HUES64 (cell line): ENCODE data around the gene RBM38.
"Not testable (repeated sequence)": the region's sequence is repeated elsewhere in the genome, so short reads cannot be mapped to it uniquely, and the experiment has no call there.

Experiments
- H3K27ac ChIP-seq: 2 replicates; pipeline ENCODE4 v1.7.0; 2013; ENCODE audit warnings: low read depth, low read length, inconsistent platforms
- H3K27me3 ChIP-seq: 2 replicates; pipeline ENCODE4 v1.6.1; 2013; ENCODE audit warnings: mild to moderate bottlenecking, low read length; ENCODE audit not compliant: insufficient read depth
- H3K36me3 ChIP-seq: 2 replicates; pipeline ENCODE4 v1.6.1; 2013; ENCODE audit warnings: mild to moderate bottlenecking, low read length; ENCODE audit not compliant: insufficient read depth
- H3K4me1 ChIP-seq: 2 replicates; pipeline ENCODE4 v1.6.1; 2013; ENCODE audit warnings: mild to moderate bottlenecking, low read length, moderate library complexity; ENCODE audit not compliant: insufficient read depth
- H3K4me3 ChIP-seq: 2 replicates; pipeline ENCODE4 v1.5.1; 2013; ENCODE audit warnings: mild to moderate bottlenecking, low read length, moderate library complexity
- H3K9ac ChIP-seq: 2 replicates; pipeline ENCODE4 v1.6.1; 2013; ENCODE audit warnings: mild to moderate bottlenecking, low read depth, low read length
- H3K9me3 ChIP-seq: 2 replicates; pipeline ENCODE4 v1.6.1; 2013; ENCODE audit warnings: low read depth, low read length; ENCODE audit not compliant: insufficient read depth
- WGBS: fragments of 150-250, 120-280 bp; methylation state at CpG from one replicate; pipeline ENCODE4 v1.1.7; 2013; ENCODE audit warnings: missing lambda C conversion rate; 5-methylcytosine and 5-hydroxymethylcytosine counted together

Gene RBM38

DNA sequence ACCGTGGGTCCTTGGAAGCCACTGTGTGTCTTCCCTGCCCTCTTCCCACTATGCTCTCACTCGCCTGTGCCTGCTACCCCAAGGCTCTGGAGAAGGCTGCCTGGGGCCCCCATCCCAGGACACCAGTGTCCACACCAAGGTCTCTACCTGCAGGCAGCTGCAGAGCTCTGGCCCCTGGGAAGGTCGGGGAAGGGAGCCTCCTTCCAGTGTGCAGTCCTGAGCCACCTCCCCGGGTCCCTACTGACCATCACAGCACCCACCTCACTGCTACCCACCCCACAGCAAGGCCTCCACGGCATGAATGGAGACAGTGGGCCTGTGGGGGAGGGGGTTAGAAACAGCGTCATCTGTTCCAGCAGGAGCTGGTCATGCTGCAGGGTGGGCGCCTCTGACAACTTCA lies 35.6 kb downstream of the RBM38 start:
- 93% methylated on average over 6 of the region's 7 CpGs for WGBS
- no peak overlapping the region for H3K9ac ChIP-seq
- no peak overlapping the region for H3K4me3 ChIP-seq
- H3K4me1 ChIP-seq, result peaks cover 6% of the 10 kb centered on the region; the same call in 1 of the 2 replicates
- no peaks in the 10 kb centered on the region for H3K36me3 ChIP-seq
- no peaks in the 10 kb centered on the region for H3K9me3 ChIP-seq
- H3K27me3 ChIP-seq, result no peaks in the 10 kb centered on the region
- H3K27ac ChIP-seq, result no peak overlapping the region

DNA sequence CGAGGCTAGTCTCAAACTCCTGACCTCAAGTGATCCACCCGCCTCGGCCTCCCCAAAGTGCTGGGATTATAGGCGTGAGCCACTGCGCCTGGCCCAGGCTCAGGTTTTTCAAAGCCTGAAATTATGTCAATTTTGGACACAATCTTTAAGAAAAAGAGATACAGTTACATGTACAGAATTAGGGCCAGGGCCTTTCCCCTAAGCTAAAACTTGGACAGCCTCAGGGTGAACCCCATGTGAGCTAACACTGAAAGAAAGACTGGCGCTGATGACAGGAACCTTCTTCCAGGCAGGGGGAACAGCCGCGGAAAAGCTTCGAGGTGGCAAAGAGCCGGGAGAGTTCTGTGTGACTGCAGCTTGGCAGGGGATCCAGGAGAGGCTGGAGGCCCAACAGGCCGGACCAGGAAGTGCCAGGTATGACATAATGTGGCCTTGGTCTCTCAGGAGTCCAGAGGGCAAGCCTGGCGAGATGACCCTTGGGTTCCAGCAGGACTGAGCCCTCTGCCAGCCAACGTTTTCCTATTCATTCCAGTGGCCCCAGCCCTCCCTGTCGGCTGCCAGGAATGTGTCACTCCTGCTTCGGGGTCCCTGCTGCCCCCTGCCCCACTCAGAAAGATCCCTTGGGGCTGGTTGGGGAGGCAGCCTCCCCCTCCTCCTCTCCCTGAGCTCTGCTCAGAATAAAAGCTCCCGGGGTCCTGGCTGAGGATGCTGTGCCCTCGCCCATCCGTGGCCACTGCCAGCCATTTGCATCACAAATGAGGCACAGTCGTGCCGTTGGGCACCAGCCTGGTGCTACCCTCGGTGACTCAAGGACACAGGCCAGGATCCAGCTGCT lies 37.3 kb downstream of the RBM38 start:
- Histone ChIP-seq H3K36me3 (no peaks in the 10 kb centered on the region), H3K4me1 (peaks cover 6% of the 10 kb centered on the region; the same call in 1 of the 2 replicates), H3K27me3 (no peaks in the 10 kb centered on the region), H3K9ac (no peak overlapping the region), H3K9me3 (no peaks in the 10 kb centered on the region), H3K27ac (no peak overlapping the region), H3K4me3 (no peak overlapping the region)
- WGBS, result 70% methylated on average over 21 of the region's 21 CpGs

DNA sequence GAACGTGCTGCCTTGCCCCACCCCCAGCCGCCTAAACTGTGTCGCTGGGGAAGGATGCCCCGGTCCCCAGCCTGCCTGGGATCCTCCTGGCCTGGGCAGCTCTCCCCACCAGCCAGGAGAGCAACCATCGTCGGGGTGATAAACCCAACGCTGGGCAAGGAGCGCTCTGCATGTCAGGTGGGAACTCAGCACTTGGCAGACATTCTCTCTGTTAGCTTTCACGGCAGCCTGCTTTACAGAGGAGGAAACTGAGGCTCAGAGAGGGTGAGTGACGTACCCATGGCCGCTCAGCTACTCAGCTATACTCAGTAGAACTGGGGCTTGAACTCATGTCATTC lies 37.9 kb downstream of the RBM38 start:
- no peak overlapping the region for H3K9ac ChIP-seq
- H3K36me3 ChIP-seq, result no peaks in the 10 kb centered on the region
- H3K27me3 ChIP-seq, result no peaks in the 10 kb centered on the region
- 78% methylated on average over 11 of the region's 11 CpGs for WGBS
- H3K4me3 ChIP-seq, result no peak overlapping the region
- H3K9me3 ChIP-seq, result no peaks in the 10 kb centered on the region
- H3K4me1 ChIP-seq, result peaks cover 6% of the 10 kb centered on the region; the same call in 1 of the 2 replicates
- no peak overlapping the region for H3K27ac ChIP-seq

DNA sequence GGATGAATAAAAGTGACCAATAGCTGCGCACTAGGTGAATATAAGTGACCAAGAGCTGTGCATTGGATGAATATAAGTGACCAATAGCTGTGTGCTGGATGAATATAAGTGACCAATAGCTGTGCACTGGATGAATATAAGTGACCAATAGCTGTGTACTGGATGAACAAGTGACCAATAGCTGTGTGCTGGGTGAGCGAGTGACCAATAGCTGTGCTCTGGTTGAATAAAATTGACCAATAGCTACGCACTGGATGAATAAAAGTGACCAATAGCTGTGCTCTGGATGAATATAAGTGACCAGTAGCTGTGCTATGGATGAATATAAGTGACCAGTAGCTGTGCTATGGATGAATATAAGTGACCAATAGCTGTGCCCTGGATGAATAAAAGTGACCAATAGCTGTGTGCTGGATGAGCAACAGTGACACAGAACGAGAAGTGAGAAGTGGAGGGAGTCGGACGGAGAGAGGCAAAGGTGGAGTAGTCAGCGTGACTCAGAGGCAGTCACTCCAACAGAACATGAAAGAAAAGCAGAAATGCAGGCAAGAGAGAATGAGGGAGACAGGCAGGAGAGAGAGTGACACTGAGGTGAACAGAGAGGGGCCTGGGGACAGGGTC lies 38.5 kb downstream of the RBM38 start:
- Histone ChIP-seq H3K36me3 (no peaks in the 10 kb centered on the region), H3K4me3 (no peak overlapping the region), H3K9ac (no peak overlapping the region), H3K4me1 (peaks cover 6% of the 10 kb centered on the region; the same call in 1 of the 2 replicates), H3K9me3 (no peaks in the 10 kb centered on the region), H3K27me3 (no peaks in the 10 kb centered on the region), H3K27ac (no peak overlapping the region)
- 92% methylated on average over 7 of the region's 7 CpGs for WGBS

DNA sequence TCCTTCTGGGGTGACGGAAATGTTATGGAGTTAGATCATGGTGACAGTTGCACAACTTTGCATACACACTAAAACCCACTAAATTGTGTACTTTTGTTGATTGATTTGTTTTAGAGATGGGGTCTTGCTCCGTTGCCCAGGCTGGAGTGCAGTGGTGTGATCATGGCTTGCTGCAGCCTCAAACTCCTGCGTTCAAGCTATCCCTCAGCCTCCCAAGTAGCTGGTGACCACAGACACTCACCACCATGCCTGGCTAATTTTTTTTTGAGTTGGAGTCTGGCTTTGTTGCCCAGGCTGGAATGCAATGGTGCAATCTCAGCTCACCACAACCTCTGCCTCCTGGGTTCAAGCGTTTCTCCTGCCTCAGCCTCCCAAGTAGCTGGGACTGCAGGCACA lies 39.0 kb downstream of the RBM38 start:
- not testable (repeated sequence) for H3K4me1 ChIP-seq, H3K27ac ChIP-seq, H3K9ac ChIP-seq, H3K4me3 ChIP-seq, H3K9me3 ChIP-seq, H3K27me3 ChIP-seq, H3K36me3 ChIP-seq
- 91% methylated on average over 3 of the region's 4 CpGs for WGBS

DNA sequence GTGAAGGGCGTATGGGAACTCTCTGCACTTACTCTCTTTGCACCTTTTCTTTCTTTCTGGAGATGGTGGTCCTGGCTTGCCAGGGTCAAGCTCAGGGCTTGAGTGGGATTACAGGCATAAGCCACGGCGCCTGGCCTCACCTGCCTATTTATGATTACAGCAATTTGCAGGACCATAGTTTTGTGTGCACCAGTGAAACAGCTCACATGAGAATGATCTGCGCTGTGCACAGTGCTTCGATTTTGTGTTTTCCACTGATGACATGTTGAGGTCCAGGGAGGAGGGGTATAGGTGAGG lies 40.3 kb downstream of the RBM38 start:
- Histone ChIP-seq H3K4me1 (no peaks in the 10 kb centered on the region; the same call in 1 of the 2 replicates), H3K36me3 (no peaks in the 10 kb centered on the region), H3K9ac (no peak overlapping the region), H3K27ac (no peak overlapping the region), H3K4me3 (no peak overlapping the region), H3K9me3 (no peaks in the 10 kb centered on the region), H3K27me3 (no peaks in the 10 kb centered on the region)
- WGBS, result 84% methylated on average over 5 of the region's 5 CpGs

DNA sequence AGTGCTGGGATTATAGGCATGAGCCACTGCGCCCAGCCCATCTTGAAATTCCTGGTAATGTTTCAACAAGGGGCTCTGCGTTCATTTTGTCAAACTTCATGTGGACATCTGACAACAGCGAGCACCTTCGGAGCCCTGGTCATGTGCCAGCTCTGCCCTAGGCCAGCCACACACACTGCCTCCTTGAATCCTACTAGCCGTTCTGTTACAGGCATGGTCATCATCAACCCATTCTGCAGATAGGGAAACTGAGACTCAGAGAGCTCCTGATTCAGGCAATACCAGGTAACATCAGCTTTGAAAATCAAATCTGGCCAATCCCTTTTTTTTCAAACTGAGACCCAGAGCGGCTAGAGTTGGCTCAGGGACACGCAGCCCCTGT lies 41.3 kb downstream of the RBM38 start:
- Histone ChIP-seq H3K27me3 (no peaks in the 10 kb centered on the region), H3K36me3 (no peaks in the 10 kb centered on the region), H3K27ac (no peak overlapping the region), H3K9me3 (no peaks in the 10 kb centered on the region), H3K4me1 (no peaks in the 10 kb centered on the region; the same call in 1 of the 2 replicates), H3K4me3 (no peak overlapping the region), H3K9ac (no peak overlapping the region)
- WGBS, result 93% methylated on average over 7 of the region's 7 CpGs

DNA sequence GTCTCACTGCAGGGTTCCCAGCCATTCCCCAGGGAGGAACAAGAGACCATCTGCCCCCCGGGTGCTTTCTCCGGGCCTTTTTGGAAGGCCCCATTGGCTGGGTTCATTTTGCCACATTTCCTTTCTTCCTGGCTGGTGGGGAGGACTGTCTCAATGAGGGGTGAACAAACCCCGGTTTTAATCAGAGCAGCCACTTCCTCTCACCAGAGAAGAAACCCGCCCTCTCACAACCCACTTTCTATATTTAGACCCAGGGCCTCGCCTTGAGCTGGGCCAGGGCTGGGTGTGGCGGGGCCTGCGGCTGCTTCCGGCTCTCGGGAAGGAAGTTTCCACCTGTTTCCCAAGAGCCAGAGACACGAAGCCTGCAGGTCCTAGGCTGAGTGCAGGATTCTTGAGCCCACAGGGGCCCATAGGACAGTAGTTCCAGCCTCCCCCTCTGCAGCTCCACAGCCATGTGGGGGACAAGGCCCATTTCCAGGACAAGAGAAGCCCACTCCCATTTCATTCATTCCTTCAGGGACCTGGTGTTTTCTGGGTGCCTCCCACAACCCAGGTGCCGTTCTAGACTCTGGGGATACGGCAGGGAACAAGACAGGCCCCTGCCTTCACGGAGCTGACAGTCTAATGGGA lies 41.8 kb downstream of the RBM38 start:
- Histone ChIP-seq H3K27me3 (no peaks in the 10 kb centered on the region), H3K9ac (no peak overlapping the region), H3K9me3 (no peaks in the 10 kb centered on the region), H3K27ac (no peak overlapping the region), H3K4me3 (no peak overlapping the region), H3K36me3 (no peaks in the 10 kb centered on the region), H3K4me1 (no peaks in the 10 kb centered on the region; the same call in 1 of the 2 replicates)
- WGBS, result 86% methylated on average over 12 of the region's 13 CpGs

DNA sequence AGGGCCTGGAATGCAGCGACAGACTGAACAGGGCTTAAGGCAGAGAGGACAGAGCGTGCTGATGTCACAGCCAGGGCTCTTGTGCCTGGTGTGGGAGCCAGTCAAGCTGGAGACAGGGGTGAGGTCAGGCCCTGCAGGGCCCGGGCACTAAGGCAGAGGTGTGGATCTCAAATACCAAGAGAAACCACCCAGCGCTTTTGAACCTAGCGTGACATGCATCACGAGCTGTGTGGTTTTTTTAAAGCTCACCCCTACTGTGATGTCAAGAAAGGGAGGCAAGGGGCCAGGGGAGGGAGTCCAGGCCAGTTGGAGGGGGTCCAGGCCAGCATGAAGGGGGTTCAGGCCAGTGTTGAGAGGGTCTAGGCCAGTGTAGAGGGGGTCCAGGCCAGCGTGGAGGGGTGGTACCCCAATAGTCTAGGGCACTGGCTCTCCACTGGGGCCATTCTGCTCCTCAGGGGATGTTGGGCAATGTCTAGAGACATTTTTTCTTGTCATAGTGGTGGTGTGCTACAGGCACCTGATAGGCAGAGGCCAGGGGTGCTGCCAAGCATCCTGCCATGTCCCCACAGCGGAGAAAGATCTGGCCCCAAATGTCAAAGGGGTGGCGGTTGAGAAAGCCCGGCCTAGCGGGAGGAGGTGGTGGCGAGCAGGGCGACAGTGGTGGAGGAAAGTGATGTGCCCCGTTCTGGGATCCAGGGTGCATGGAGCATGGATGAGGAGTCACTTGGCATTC lies 42.6 kb downstream of the RBM38 start:
- H3K4me1 ChIP-seq, result no peaks in the 10 kb centered on the region; the same call in 1 of the 2 replicates
- no peak overlapping the region for H3K9ac ChIP-seq
- H3K36me3 ChIP-seq, result no peaks in the 10 kb centered on the region
- WGBS, result 89% methylated on average over 14 of the region's 14 CpGs
- no peak overlapping the region for H3K27ac ChIP-seq
- no peaks in the 10 kb centered on the region for H3K27me3 ChIP-seq
- no peaks in the 10 kb centered on the region for H3K9me3 ChIP-seq
- no peak overlapping the region for H3K4me3 ChIP-seq

DNA sequence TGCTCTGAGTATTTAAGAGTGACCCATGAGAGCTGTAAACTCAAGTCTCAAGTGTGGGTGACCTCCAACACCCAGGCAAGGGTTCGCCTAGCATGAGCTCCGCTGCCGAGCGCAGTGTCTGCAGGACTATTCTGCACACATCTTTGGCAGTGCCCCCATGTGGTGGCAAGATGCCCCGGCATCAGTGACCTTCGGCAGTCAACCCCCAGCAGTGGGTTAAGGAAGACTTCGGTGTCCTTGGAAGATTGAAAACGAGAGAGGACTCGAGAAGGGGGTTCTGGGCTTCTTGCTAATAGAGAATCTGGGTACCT lies 43.1 kb downstream of the RBM38 start:
- 91% methylated on average over 9 of the region's 9 CpGs for WGBS
- H3K4me1 ChIP-seq, result no peaks in the 10 kb centered on the region; the same call in 1 of the 2 replicates

DNA sequence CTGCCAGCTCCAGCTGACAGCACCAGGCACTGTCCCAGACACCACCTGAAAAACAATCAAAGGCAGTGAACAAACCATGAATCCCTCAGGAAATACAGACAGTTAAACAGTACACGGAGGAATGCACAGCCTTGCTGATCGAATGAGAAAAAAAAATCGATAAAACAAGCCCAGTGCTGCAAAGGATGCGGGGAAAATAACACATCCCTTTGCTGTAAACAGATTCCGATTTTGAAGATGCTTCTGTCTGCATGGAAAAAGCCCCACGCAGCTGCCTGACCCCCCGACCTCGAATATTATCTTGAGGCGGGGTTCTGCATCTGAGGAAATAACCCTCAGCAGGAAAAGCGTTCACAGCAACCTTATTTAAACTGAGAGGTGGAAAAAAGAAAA lies 43.9 kb downstream of the RBM38 start:
- 88% methylated on average over 10 of the region's 10 CpGs for WGBS
- Histone ChIP-seq H3K27me3 (no peaks in the 10 kb centered on the region), H3K27ac (no peak overlapping the region), H3K9ac (no peak overlapping the region), H3K4me1 (no peaks in the 10 kb centered on the region; the same call in 1 of the 2 replicates), H3K9me3 (no peaks in the 10 kb centered on the region), H3K36me3 (no peaks in the 10 kb centered on the region), H3K4me3 (no peak overlapping the region)

More for the DNA sequence above, 43.1 kb downstream of the RBM38 start:
- no peak overlapping the region for H3K9ac ChIP-seq
- no peak overlapping the region for H3K27ac ChIP-seq
- no peak overlapping the region for H3K4me3 ChIP-seq
- H3K27me3 ChIP-seq, result no peaks in the 10 kb centered on the region
- no peaks in the 10 kb centered on the region for H3K9me3 ChIP-seq
- no peaks in the 10 kb centered on the region for H3K36me3 ChIP-seq
